Suprapubic skin (tissue), 4 donors: Measurements from ENCODE around the gene CACNG4. TPM values are rescaled to one million over a fixed set of nuclear protein-coding genes. Genes with fewer than 3 reads are reported as not detected.

ENCODE experiments used
- DNase-seq, 2 donors: peaks; one replicate each; pipeline ENCODE4 v3.0.0-alpha.2; 2019; ENCODE audit warnings: low spot score in 2 of 2
- H3K27ac ChIP-seq: fragments of 200-600 bp; sonication (generic); one replicate; pipeline ENCODE4 v1.5.1; 2019
- H3K27me3 ChIP-seq: fragments of 200-600 bp; sonication (generic); one replicate; pipeline ENCODE4 v1.5.1; 2019
- H3K36me3 ChIP-seq: fragments of 200-600 bp; sonication (generic); one replicate; pipeline ENCODE4 v1.5.1; 2019
- H3K4me1 ChIP-seq: fragments of 200-600 bp; sonication (generic); one replicate; pipeline ENCODE4 v1.5.1; 2019
- H3K4me3 ChIP-seq: fragments of 200-600 bp; sonication (generic); one replicate; pipeline ENCODE4 v1.5.1; 2019; ENCODE audit warnings: mild to moderate bottlenecking
- H3K9me3 ChIP-seq: fragments of 200-600 bp; sonication (generic); one replicate; pipeline ENCODE4 v1.5.1; 2019
- EP300 ChIP-seq: sonication (generic); formaldehyde crosslinking; IDR thresholded peaks from one replicate; pipeline ENCODE4 v1.6.1; 2017; ENCODE audit warnings: antibody characterized with exemption
- POLR2A ChIP-seq, 2 donors: fragments of 450-650 bp; IDR thresholded peaks; one replicate each; pipeline ENCODE4 v1.6.1; 2017; ENCODE audit warnings: antibody characterized with exemption in 2 of 2, mild to moderate bottlenecking in 2 of 2, moderate library complexity in 2 of 2
- POLR2AphosphoS5 ChIP-seq, 3 donors: sonication (generic); formaldehyde crosslinking; IDR thresholded peaks; one replicate each; pipeline ENCODE4 v1.6.1; 2017; ENCODE audit warnings: antibody characterized with exemption in 3 of 3
- WGBS: methylation state at CpG from one replicate; pipeline ENCODE4 v1.1.5; 2018; 5-methylcytosine and 5-hydroxymethylcytosine counted together
- total RNA-seq, 4 donors: library from RNA; depleted of rRNA; stranded (reverse); fragments of >200 nt; gene quantifications; one replicate each; pipeline ENCODE4 v1.1.0, GENCODE V29; 2016
- TF ChIP-seq, protein P1 (sequence below), 2 donors: fragments of 200-600 bp in 1 of 2; fragments of 450-650 bp in 1 of 2; sonication (generic) in 1 of 2; IDR thresholded peaks; one replicate each; pipeline ENCODE4 v1.5.1; 2016 to 2019; ENCODE audit warnings: antibody characterized with exemption in 2 of 2, mild to moderate bottlenecking in 1 of 2, moderate library complexity in 1 of 2

CACNG4 gene
- total RNA-seq, 4 donors from 2014 or later = 0.49 to 0.68 (median 0.51) TPM; not detected in 1

DNA sequence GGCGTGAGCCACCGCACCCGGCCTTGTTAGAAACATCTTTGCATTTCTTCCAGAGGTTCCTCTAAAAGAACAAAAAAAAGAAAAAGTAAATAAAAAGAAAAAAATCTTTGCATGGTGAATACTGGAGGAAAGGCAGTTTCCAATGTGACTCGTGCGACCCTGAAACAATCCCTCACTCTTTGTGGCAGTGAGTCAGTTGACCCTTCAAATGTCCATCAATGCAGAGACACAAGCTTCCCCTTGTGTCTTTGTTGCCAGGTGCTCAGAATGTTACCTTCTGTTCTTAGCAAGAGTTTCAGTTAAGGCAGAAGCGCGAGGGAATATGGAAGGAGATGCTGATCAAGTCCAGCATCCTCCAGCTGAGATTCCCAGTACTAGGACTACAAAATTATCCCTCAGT lies 16.4 kb downstream of the CACNG4 start:
- no peak overlapping the region for H3K27ac ChIP-seq
- H3K4me1 ChIP-seq = peaks cover 4% of the 10 kb centered on the region
- no peak overlapping the region for H3K4me3 ChIP-seq
- H3K9me3 ChIP-seq = no peaks in the 10 kb centered on the region
- DNase-seq = no peak
- TF ChIP-seq, protein P1, sequence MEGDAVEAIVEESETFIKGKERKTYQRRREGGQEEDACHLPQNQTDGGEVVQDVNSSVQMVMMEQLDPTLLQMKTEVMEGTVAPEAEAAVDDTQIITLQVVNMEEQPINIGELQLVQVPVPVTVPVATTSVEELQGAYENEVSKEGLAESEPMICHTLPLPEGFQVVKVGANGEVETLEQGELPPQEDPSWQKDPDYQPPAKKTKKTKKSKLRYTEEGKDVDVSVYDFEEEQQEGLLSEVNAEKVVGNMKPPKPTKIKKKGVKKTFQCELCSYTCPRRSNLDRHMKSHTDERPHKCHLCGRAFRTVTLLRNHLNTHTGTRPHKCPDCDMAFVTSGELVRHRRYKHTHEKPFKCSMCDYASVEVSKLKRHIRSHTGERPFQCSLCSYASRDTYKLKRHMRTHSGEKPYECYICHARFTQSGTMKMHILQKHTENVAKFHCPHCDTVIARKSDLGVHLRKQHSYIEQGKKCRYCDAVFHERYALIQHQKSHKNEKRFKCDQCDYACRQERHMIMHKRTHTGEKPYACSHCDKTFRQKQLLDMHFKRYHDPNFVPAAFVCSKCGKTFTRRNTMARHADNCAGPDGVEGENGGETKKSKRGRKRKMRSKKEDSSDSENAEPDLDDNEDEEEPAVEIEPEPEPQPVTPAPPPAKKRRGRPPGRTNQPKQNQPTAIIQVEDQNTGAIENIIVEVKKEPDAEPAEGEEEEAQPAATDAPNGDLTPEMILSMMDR (IDR thresholded peaks at IDR 0.05) = no peak
- TF ChIP-seq POLR2AphosphoS5 (IDR thresholded peaks at IDR 0.05) = no peak
- no peak for TF ChIP-seq POLR2A (IDR thresholded peaks at IDR 0.05)
- no peak for TF ChIP-seq EP300
- peaks cover 37% of the 10 kb centered on the region for H3K27me3 ChIP-seq
- 83% methylated on average over 7 of the region's 7 CpGs for WGBS
- no peaks in the 10 kb centered on the region for H3K36me3 ChIP-seq

DNA sequence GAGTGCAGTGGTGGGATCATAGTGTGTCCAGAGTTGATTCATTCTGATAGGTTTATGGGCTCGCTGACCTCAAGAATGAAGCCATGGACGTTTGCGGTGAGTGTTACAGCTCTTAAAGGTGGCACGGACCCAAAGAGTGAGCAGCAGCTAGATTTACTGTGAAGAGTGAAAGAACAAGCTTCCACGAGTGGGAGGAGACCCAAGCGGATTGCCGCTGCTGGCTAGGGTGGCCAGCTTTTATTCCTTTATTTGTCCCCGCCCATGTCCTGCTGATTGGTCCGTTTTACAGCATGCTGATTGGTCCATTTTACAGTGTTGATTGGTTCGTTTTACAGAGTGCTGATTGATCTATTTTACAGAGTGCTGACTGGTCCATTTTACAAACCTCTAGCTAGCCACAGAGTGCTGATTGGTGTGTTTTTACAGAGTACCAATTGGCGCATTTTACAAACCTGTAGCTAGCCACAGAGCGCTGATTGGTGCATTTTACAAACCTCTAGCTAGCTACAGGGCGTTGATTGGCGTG lies 17.5 kb downstream of the CACNG4 start:
- Histone ChIP-seq H3K27me3 (peaks cover 37% of the 10 kb centered on the region), H3K4me1 (peaks cover 4% of the 10 kb centered on the region), H3K4me3 (no peak overlapping the region), H3K27ac (no peak overlapping the region), H3K9me3 (no peaks in the 10 kb centered on the region), H3K36me3 (no peaks in the 10 kb centered on the region)
- WGBS = 86% methylated on average over 14 of the region's 14 CpGs
- no peak for DNase-seq
- TF ChIP-seq, protein P1 (IDR thresholded peaks at IDR 0.05) = no peak
- TF ChIP-seq POLR2A (IDR thresholded peaks at IDR 0.05) (no peak), POLR2AphosphoS5 (IDR thresholded peaks at IDR 0.05) (no peak), EP300 (no peak)

DNA sequence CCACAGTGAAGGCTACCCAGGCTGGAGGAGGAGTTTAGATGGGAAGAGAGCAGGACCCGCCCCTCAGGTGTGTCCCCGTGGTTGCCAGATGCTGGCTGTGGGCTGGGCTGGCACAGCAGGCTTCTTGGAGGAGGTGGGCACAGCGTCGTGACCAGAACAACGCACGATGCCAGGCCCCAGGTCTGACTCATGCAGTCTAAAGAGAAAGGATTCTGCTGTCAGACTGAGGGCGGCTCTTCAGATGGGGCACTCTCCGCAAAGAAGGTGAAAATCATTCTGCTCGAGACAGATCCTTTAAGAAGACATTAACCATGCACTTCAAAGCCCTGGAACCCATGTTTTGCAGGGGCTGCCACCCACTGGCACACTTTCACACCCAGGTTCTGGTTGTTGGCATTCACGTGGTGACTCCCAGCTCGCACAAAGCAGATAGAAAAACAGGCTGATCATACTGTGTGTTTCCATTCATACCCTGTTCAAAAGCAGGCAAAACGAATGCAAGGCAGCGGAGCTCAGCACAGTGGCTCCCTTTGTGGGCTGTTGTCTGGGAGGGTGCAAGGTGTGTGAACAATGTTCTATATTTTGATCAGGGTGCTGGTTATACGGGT lies 19.0 kb downstream of the CACNG4 start:
- Histone ChIP-seq H3K27ac (no peak overlapping the region), H3K9me3 (no peaks in the 10 kb centered on the region), H3K4me3 (no peak overlapping the region), H3K27me3 (peaks cover 40% of the 10 kb centered on the region), H3K4me1 (peaks cover 4% of the 10 kb centered on the region), H3K36me3 (no peaks in the 10 kb centered on the region)
- TF ChIP-seq, protein P1 (IDR thresholded peaks at IDR 0.05) = no peak
- TF ChIP-seq POLR2AphosphoS5 (IDR thresholded peaks at IDR 0.05) (no peak), EP300 (no peak), POLR2A (IDR thresholded peaks at IDR 0.05) (no peak)
- WGBS = 54% methylated on average over 14 of the region's 14 CpGs
- no peak for DNase-seq

DNA sequence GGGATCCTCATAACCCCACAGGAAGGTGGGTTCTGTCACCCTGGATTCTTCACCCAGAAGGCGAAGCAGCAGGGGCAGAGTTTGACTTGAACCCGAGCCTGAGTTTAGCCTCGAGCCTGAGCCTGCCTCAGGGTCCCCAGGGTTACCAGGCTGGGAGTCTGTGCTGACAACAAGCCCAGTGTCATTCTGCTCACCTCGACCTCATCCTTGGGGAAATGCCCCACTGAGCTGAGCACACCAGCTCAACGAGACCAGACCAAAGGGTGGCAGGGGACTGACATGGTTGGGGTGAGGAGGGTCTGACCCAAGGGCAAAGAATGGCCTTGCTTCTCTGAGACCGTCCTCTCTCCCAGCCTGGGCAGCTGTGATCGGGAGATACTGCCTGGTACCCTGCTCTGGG lies 20.2 kb downstream of the CACNG4 start:
- Histone ChIP-seq H3K27ac (no peak overlapping the region), H3K9me3 (no peaks in the 10 kb centered on the region), H3K4me3 (no peak overlapping the region), H3K36me3 (no peaks in the 10 kb centered on the region), H3K27me3 (peaks cover 42% of the 10 kb centered on the region), H3K4me1 (peaks cover 4% of the 10 kb centered on the region)
- DNase-seq = no peak
- TF ChIP-seq, protein P1 (IDR thresholded peaks at IDR 0.05) = no peak
- TF ChIP-seq EP300 (no peak), POLR2AphosphoS5 (IDR thresholded peaks at IDR 0.05) (no peak), POLR2A (IDR thresholded peaks at IDR 0.05) (no peak)
- 88% methylated on average over 5 of the region's 7 CpGs for WGBS

DNA sequence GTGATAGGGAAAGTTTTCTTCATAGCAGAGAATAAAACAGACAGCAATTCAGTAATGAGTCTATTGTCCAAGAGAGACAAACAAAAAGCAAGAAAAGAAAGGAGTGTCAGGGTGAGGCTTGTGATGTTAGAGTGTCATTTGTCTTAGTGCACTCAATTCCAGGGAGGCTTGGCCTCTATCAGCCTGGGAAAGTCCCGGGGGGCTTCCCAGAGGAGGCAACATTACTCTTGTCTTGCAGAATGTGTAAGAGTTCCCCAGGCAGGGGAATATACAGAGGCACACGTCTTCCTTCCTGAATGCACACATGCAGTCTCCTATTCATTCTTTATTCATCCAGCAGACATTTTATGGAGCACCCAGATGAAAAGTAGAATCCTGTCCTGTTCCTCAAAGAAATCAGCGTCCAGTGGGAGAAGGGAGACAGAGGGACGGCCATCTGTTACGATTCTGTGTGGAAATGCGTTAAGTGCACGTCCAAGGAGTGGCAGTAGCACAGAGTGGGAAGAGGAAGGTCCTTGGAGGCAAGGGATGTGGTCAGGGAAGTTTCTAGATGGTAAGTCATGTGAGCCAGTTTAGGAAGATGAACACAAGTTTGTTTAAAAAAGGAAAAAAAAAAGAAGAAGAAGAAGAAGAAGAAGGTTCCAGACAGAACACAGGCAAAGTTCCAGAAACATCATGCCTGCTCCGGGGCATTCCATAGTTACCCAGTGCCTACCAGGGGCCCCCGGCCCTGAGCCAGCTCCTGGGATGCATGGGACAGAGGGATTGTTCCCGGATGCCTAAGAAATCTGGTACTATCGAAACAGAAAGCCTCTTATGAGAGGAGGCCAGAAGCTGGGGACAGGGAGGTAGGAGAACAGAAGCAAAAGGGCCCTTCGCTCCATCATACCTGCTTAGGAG lies 21.1 kb downstream of the CACNG4 start:
- Histone ChIP-seq H3K4me3 (no peak overlapping the region), H3K4me1 (no peaks in the 10 kb centered on the region), H3K27ac (no peak overlapping the region), H3K27me3 (peaks cover 42% of the 10 kb centered on the region), H3K36me3 (no peaks in the 10 kb centered on the region), H3K9me3 (no peaks in the 10 kb centered on the region)
- no peak for DNase-seq
- 76% methylated on average over 12 of the region's 12 CpGs for WGBS
- TF ChIP-seq POLR2AphosphoS5 (IDR thresholded peaks at IDR 0.05) (no peak), POLR2A (IDR thresholded peaks at IDR 0.05) (no peak), EP300 (no peak)
- TF ChIP-seq, protein P1 (IDR thresholded peaks at IDR 0.05) = no peak
